OCI-LY1 (cell line): ENCODE measurements around the gene CLEC4C.

Experiments
- CTCF ChIP-seq: fragments of 200-600 bp; sonication (generic), shearing (Covaris generic); IDR thresholded peaks from 2 replicates; pipeline ENCODE4 v1.5.1; 2017; ENCODE audit warnings: mild to moderate bottlenecking, antibody characterized with exemption, low read length, moderate library complexity, mixed read lengths
- EZH2 ChIP-seq: fragments of 200-600 bp; sonication (generic), shearing (Covaris generic); IDR thresholded peaks from 2 replicates; pipeline ENCODE4 v1.8.0; 2017; ENCODE audit warnings: borderline replicate concordance, mixed run types, mild to moderate bottlenecking, antibody characterized with exemption, low read length, moderate library complexity, mixed read lengths

- no peak for TF ChIP-seq CTCF
- TF ChIP-seq EZH2 = no peak
Observed at GRCh38 chr12:7756993-7757392, 9.8 kb upstream of the CLEC4C start.
